DND-41 (cell line): ENCODE data around the gene CLCN6.

Experiments used
- CTCF ChIP-seq: IDR thresholded peaks from 2 replicates; pipeline ENCODE4 v1.5.1; 2012; ENCODE audit warnings: borderline replicate concordance, low read length, moderate library complexity, mild to moderate bottlenecking; ENCODE audit not compliant: poor library complexity, severe bottlenecking; ENCODE audit errors: extremely low read depth
- EZH2 ChIP-seq: IDR thresholded peaks from 3 replicates; pipeline ENCODE4 v1.6.1; 2012; ENCODE audit warnings: borderline replicate concordance, low read depth, mild to moderate bottlenecking, moderate library complexity, low read length, inconsistent platforms; ENCODE audit not compliant: severe bottlenecking

- TF ChIP-seq CTCF (no peak), EZH2 (no peak)
These were observed 37.2 kb upstream of the CLCN6 start for GRCh38 chr1:11768821-11769220.
